OCI-M1 (cell line): Measurements from ENCODE around the gene ARHGEF10L.

Experiments used
- DNase-seq: peaks from one replicate; lab custom pipeline; 2025; lab: John Stamatoyannopoulos, UW

The ARHGEF10L gene

DNA sequence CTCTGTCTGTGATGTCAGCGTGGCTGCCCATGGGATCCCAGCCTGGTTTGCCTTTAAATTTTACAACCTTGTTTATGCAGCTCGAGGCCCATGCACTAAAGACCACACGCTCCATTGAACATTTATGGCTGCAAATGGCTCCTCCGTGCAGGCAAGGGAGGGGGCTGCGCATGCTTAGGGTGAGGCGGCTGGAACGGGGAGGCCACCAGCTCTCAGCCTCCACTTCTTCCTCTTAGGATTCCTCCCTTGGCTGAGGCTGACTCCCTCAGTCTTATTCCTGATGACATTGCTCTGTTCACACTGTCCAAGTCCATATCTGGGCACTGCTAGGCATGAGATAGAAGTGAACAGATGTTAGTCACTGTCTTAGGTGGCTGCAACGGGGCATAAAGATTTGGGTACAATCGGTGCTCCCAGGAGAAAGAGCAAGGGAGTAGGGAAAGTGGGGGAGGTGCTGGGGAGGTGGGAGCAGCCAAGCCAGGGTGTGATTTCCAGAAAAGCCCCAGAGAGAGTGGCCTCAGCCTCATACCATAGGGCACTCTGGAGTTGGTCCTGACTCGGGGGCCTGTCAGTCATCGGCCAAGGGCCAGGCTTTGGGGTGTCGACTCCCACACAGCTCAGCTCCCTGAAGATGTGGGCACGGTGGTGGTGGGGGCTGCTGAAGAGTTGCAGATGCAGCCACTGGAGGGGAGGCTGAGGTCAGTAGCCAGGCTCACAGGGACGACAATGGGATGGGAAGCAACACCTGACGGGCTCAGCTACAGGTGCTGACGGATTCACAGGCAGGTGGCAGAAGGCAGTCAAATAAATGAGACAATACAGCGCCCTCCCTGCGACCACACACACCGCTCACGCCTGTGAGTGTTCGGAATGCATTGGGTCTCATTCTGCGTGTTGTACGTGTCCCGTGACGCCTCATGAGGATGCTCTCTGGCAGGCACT, 178.4 kb downstream of the ARHGEF10L start:
- DNase-seq, result no peak

DNA sequence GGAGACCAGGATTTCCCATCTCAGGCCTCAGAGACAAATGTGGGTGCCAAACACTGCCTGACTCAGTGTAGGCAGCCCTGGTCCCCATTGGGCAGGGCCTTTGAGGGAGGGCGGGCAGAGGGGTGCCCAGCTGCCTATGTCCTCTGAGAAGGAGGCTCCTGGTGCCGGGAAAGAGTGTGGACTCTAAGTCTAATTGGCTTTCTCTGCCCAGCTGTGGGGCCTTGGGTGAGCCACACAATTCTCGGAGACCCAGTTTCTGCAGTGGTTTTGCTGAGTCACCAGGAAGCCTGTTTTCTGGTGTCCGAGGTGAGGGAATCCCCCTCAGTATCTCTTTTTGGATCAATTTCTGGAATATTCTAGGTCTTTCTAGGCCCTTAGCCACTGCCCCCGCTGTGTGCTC, 180.4 kb downstream of the ARHGEF10L start:
- DNase-seq, result no peak

DNA sequence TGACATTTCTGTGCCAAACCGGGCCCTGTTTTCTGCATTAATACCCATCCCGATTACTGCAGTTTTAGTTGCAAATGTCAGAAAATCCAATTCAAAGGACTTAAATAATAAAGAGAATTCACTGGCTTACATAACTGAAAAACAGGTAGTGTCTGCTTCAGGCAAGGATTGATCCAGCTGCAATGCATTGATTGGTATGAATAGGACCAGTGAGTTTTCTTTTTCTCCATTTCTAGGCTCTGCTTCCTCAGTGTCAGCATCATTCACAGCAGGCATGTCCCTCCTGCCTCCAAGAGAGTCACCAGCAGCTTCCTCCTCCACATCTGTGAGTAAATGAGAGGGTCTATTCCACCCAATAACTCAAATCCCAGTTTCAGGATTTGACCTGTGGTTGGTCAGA, 181.9 kb downstream of the ARHGEF10L start:
- no peak for DNase-seq

DNA sequence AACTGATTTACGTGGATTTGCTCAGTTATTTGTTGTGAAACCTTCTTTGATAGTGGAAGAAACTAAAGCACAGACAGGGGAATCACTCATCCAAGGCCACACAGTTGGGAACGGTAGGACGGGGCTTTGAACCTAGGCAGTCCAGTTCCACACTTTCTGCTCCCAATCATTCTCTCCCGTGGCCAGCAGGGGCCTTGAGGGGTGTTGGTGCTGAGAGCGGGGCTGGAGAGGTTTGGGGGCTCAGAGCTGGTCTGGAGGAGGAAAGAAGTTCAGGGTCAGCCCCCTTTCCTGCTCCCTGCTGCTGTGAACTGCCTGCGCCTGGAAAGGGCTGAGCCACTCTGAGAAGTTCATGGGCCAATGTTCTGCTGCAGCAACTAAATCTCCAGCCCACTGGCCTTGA, 184.2 kb downstream of the ARHGEF10L start:
- no peak for DNase-seq

DNA sequence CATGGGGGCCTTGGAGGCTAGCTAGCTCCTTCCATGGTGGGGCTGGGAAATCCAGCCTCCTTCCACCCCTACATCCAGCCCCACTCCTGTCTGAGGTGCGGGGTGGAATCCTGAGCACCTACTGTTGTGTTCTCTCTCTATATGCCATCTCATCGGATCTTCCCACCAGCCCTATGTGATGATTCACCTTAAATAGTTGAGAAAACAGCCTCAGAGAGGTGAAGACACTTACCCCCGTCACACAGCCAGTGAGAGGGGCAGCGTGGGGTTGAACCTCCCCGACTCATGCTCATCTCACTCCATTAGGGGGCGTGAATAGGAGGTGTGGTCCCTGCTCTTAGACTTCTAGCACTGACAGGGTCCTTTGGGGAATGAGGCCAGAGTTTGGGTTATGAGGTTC, 184.7 kb downstream of the ARHGEF10L start:
- DNase-seq, result no peak

DNA sequence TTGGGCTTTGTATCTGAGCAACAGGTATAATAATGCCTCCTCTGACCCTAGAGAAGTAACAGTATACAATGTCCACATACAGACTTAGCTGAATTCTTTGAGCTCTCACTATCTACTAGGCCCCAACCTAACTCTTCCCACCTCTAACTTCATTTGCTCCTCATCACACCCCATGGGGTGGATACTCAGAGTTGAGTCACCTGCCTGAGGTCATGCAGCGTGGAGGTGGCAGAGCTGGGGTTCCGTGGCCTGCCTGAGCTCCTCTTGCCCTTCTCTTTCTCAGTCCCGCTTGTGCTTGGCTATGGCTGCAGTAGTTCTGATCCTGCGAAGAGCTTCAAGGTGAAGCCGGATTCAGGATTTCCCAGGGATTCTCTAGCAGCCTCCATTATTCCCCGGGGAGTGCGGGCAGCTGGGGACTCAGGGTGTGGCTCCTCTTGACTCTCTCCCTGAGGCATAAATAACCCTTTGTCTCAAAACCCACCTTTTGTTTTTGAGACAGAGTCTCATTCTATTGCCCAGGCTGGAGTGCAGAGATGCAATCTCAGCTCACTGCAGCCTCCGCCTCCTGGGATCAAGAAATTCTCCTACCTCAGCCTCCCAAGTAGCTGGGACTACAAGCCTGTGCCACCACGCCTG, 185.7 kb downstream of the ARHGEF10L start:
- no peak for DNase-seq

DNA sequence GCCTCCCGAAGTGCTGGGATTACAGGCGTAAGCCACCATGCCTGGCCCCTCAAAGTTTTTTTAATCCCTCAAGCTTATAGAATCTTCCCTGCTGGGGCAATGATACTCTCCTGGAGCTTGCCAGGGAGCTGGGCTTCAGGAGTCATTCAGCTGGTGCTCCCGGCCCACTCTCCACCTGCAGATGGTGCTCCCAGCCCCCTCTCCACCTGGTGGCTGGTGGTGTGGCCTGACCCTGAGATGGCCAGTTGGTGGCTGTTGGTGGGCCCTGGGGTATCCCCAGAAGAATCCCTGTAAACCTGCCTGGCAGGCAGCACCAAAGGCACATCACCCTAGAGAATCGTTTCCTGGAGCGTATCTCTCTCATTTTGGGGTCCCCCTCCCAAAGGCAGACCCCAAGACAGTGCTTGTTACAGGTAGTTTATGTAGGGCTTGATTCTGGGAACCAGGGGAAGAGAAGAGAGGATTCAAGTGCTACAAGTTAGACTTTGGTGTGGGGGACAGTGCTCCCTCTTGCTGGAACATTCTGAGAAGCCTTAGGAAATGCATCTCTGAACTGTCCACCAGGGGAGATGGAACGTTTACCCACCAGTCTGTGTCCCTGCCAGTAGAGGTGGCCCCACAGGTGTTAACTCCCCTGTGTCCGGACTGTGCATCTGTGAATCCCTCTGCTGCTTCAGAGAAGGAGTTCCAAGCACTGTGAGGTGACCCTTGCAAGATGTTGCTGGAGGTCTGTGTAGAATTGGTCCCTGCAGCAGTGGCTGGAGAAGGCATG, 186.5 kb downstream of the ARHGEF10L start:
- no peak for DNase-seq

DNA sequence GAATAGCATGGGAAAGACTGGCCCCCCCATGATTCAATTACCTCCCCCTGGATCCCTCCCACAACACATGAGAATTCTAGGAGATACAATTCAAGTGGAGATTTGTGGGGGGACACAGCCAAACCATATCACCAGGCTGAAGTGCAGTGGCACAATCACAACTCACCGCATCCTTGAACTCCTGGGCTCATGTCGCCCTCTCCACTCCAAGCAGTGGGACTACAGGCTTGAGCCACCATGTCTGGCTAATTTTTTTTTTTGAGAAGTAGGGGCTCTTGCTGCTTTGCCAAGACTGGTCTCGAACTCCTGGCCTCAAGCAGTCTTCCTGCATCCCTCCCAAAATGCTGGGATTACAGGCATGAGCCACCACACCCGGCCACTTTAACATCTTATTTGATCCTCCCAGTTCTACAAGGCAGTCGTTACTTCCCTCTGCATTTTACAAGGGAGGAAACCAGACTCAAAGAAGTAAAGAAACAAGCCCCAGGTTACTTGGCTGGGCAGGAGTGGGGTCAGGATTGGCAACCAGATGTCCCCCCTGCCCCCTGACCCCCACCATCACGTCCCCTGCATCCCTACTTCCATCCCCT, 188.7 kb downstream of the ARHGEF10L start:
- no peak for DNase-seq

DNA sequence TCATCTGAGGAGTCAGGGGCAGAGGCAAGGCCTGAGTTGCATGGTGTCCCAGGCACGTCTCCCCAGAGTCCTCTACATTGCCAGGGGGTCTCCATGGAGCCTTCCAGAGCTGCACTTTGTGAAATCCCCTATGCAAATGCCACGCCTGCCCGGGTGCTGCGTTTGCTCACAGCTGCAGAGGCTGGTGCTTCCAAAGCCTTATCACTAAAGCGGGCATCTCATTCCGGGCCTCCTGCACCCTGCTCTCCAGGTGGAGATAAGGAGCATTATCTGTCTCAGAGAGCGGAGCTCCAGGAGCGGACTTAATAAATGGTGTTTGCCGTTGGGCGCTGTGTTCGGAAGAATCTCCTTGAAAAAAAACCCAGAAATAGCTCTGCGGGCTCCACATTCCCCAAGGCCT, 189.8 kb downstream of the ARHGEF10L start:
- DNase-seq, result no peak

DNA sequence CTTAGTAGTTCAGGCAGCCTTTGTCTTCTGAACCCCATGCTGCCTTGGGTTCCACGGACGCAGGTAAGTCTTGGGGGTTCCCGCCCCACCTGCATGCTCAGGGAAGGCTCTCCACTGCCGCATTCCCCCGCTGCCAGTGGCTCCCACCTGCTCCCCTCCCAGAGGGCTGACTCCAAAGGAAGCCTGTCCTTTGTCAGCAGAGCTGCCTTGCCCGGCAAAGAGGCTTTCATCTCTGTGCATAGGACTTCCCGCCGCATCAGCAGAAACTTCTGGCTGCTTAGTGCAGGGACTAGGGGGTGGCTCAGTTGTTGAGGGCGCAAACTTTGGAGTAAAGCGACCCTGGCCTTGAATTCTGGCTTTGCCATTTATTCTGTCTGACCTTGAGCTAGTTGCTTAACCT, 190.4 kb downstream of the ARHGEF10L start:
- no peak for DNase-seq

DNA sequence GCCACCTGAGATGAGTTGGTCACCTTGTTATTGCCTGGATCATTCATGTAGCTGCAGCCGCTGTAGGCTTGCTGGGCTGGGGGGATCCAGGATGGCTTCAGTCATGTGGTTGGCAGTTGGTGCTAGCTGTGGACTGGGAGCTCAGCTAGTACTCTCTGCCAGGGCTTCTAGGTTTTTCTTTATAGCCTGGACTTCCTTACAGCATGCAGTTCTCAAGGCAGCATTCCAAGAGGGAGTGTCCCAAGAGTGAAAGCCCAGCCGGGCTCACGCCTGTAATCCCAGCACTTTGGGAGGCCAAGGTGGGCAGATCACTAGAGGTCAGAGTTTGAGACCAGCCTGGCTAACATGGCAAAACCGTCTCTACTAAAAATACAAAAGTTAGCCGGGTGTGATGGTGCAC, 192.0 kb downstream of the ARHGEF10L start:
- no peak for DNase-seq

DNA sequence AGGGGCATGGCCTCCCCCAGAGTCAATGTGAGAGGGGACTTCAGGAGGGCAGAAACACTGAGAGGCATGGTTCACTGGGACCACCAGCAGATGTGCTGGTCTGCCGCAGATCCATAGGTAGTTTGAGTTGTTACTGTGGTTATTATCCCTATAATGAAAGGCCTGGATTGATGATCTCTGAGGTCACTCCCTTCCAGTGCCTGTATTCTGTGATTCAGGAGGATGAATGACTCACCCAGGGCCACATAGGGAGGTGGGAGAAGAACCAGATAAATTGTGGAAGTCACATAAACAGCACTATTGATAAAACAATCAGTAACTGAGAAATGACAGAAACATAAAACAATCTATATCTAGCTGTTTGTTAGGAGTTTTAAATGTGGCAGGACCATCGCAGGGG, 193.0 kb downstream of the ARHGEF10L start:
- no peak for DNase-seq

DNA sequence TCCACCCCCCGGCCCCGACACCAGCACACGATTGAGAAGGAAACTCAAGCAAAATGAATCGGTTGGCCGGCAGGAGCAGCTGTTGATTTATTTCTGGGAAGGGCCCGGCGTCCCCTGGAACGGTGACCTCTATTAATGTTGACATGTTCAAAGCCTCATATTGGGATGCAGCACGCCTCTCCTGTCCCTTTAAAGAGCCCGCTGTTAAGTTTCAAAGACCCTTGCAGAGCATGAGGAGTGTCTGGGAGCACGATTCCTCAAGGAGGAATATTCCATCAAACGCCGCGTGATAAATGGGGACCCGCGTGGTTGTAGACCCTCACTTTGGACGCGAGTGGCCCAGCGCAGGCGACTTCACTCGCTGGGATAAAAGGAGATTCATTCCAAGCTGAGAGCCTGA, 194.2 kb downstream of the ARHGEF10L start:
- no peak for DNase-seq

DNA sequence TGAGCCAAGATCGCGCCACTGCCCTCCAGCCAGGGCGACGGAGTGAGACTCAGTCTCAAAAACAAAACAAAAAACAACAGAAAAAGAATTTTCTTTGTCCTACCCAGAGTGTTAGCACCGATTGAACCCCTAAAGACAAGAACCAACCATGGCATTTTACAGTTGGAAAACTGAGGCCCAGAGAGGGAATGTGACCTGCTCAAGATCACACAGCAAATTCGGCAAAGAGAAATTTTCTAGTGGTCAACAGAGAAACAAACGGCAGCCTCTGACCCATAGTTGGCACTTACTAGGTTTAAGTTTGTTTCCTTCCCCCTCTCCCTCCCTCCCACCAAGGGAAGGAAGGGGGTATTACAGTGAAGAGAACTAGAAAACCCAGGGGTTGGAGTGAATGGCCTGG, 195.1 kb downstream of the ARHGEF10L start:
- no peak for DNase-seq

DNA sequence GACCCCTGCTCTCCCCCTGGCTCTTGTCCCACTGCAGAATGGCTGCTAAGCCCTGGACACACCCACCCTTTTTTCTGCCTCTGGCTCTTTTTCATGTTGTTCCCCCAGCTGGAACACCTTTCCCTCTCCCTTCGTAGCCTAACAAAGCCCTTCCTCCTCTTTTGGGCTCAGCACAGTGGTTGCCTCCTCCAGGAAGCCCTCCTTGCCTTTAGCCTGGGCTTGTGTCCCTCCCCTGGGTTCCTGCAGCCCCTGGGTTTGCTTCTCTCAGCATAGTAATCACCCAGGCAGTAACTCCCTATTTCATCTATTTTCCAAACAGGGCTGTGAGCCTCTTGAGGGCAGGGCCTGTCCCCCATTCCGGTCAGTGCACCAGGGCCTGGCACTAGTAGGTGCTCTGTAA, 195.8 kb downstream of the ARHGEF10L start:
- DNase-seq, result no peak

DNA sequence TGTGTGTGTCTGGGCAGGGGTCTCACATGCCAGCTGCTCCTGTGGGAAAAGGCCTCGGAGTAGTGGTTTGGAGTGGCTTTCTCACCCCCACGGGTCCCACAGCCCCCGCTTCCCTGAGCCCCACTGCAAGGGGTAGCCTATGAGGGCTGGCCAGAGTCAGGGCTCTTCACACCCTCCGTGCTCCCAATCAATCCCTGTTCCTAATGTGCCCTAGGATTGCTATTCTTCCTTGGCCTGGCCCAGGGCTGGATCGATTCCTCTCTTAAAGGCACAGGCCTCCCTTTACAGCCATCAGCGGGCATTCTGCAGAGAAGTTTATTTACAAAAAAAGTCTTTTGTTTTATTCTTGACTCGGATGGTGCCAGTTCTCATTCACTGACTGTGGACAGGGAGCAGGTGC, 196.3 kb downstream of the ARHGEF10L start:
- no peak for DNase-seq

DNA sequence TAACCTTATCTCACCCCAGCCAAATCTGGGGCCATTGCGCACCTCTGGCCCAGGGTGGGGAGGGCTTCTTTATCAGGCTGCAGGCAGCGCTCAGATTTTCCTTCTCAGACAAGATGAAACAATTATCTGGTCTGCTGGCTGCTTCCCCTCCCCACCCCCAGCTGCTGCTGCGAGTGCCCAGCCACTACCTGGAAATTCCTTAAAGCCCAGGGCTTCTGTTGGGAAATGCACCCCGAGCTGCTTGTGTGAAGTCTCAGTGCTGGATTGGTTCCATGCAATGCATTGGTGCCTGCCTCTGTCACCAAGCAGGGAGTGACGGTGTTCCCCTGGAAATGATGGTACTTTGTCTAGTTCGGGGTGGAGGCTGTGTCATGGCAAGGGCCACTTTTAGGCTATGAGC, 197.1 kb downstream of the ARHGEF10L start:
- DNase-seq, result no peak

DNA sequence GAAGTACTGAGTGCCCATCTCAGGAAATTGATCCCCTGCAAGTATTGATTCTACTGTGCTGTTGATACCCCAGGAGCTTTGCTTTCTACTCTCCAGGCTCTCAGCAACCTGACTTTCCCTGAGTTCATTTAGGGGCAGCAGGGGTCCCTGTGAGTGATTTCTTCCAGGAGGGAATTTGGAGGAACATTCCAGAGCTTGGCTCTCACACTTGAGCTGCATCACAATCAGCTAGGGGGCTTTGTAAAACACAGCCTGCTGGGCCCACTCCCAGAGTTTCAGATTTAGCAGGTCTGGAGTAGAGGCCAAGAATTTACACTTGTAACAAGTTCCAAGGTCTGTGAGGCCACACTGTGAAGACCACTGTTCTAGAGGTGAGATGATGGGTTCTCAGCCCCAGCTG, 199.6 kb downstream of the ARHGEF10L start:
- DNase-seq, result no peak

DNA sequence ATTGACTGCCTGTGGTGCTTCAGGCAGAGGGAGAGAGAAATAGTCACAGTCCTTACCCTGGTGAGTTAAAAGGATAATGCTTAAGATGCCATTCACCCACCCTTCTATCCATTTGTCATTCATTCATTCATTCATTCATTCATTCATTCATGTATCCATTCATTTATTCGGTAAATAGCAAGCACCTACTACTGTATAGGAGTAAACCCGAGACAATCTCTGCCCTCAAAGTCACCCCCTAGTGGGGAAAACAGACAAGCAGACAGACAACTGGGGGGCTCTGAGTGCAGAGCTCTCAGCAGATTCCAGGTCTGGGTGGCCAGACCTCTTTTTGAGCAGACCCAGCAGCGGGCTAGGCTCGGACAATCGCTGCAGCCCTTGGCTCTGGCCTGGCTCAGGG, 201.6 kb downstream of the ARHGEF10L start:
- DNase-seq, result no peak

DNA sequence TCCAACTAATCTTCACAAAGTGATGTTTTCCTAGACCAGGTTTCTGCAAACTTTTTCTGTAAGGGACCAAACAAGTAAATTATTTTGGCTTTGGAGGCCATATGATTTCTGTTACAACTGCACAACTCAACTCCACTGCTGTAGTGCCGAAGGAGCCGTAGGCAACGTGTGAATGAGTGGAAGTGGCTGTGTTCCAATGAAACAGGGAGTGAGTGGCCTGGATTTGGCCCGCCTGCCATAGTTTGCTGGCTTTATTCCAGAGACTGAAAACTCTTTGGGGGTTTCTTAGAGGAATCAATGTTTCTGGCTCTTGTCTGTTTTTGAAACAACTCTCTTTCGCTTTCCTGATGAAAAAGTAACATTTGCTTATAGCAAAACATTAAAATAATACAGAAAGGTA, 203.1 kb downstream of the ARHGEF10L start:
- no peak for DNase-seq

DNA sequence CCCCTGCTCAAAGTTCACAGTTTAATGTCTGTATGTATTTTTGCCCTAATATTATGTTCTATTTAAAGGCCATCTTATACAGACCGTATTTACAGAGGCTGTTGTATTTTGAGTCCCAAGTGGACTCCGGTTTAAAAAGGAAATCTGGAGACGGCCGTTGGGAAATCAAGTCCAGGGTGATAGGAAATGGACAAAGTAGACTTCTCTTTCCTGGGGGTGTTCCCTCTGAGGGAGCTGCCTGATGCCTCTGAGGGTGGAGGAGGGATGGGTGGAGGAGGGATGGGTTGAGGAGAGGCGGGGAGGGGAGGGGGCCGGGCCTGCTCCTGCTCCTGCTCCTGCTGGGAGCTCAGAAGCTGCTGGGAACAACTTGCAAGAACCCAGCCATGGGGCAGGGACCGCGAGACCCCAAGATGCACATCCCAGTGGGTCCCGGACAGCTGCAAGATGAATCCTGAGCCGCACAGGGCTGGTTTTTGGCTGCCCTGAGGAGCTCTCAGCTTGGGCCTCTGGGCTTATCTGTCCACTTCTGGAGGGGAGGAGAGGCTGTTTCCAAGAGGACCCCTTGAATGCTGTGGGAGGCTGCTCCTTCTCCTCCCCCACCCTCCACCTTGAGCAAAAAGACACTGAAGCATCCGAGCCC, 203.6 kb downstream of the ARHGEF10L start:
- DNase-seq, result no peak

DNA sequence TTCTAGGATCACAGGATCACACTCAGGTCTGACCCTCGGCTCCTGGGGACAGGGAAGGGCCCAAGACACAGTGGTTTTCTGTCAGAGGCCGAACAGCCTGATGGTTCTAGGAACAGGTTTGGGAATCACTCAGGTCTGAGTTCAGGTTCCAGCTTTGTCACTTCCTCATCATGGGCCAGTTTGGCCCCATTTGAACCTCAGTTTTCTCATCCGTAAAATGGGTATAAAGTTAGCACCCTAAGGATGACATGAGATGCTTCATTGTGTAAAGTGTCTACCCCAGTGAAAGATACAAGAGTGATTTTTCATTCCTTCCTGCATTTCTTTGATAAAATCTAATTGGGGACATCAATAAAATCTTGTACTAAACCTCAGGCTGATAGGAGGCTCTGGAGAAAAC, 204.4 kb downstream of the ARHGEF10L start:
- DNase-seq, result no peak
